ENCODE results near the gene CPNE1. TPM values are rescaled to one million over a fixed set of nuclear protein-coding genes. Genes with fewer than 3 reads are reported as not detected.
A peak's percentile ranks its signal among the peaks of the same experiment; 100 is the strongest.
"Not testable (repeated sequence)": the region's sequence is repeated elsewhere in the genome, so short reads cannot be mapped to it uniquely, and the experiment has no call there.

CPNE1 gene
- 100 to 1,000 TPM in 1 of 6 donors, 10 to 100 TPM in 5; 59.7 to 100 (median 70.6) TPM for total RNA-seq
- polyA plus RNA-seq: 100 to 1,000 TPM; 131 to 138 TPM

DNA sequence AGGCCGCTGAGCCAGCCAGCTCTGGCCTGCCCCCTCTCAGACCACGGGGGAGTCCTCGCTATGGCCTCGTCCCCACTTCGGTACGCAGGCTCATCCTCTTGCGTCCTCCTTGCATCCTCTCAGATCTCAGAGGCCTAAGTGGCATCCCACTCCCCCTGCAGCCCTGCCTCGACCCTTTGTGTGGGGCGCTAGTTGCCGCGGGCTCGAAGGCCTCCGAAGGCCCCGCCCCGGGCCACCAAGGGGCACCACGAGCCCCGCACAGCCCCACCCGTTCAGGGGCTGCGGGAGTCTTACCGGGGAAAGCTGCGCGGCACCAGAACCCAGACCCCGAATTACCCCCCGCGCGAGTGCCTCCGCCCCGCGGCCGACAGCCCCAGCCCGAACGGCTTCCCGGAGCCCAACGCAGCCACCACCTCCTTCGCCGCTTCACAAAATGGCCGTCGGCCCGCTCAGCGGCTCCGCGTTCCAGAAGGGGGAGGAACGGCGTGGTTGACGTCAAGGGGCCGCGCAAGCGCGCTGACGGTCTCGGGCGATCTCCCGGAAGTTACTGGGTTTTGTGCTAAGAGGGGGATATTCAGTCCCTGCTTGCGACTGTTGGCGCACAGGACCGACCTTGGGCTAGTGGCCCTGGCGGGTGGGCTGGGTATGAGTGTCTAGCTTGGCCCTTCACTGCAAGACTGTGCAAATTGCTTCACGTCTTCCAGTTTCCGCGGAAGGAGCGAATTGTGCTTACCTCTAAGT is at the start of gene CPNE1, which contains the start of gene RBM12:
Gene CPNE1, minus strand, starts transcription at position 435 of the 741 bp plus-strand sequence. CDS start 31,977 bp downstream, outside the sequence.
Gene RBM12, minus strand, starts transcription at position 435 of the 741 bp plus-strand sequence. CDS start 9,578 bp downstream, outside the sequence.
- DNase-seq (peak; percentile 91 to 98 (median 93)), FAIRE-seq (no peak), ATAC-seq (peak; percentile 93 to 97 (median 96))
- H3K4me1 ChIP-seq: peaks cover 18 to 28% (median 23%) of the 10 kb centered on the region in 3 donors
- peak within 1 kb of the TSS; percentile 89 to 98 (median 98) for H3K27ac ChIP-seq
- intact Hi-C loops (cut with DNase I): no loop called here
- no peaks in the 10 kb centered on the region for H3K27me3 ChIP-seq
- H3K36me3 ChIP-seq: peaks cover 0 to 8% (median 0%) of the 10 kb centered on the region in 3 donors
- WGBS, 2 donors: 0 to 1% methylated on average over 54 to 61 of the region's 61 CpGs
- H3K9me3 ChIP-seq: no peaks in the 10 kb centered on the region
- peak within 1 kb of the TSS; percentile 74 to 83 (median 80) for H3K4me3 ChIP-seq
- TF ChIP-seq, protein P1, sequence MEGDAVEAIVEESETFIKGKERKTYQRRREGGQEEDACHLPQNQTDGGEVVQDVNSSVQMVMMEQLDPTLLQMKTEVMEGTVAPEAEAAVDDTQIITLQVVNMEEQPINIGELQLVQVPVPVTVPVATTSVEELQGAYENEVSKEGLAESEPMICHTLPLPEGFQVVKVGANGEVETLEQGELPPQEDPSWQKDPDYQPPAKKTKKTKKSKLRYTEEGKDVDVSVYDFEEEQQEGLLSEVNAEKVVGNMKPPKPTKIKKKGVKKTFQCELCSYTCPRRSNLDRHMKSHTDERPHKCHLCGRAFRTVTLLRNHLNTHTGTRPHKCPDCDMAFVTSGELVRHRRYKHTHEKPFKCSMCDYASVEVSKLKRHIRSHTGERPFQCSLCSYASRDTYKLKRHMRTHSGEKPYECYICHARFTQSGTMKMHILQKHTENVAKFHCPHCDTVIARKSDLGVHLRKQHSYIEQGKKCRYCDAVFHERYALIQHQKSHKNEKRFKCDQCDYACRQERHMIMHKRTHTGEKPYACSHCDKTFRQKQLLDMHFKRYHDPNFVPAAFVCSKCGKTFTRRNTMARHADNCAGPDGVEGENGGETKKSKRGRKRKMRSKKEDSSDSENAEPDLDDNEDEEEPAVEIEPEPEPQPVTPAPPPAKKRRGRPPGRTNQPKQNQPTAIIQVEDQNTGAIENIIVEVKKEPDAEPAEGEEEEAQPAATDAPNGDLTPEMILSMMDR (IDR thresholded peaks at IDR 0.05): no peak

- TF ChIP-seq, protein P1 (IDR thresholded peaks at IDR 0.05): no peak
- H3K27ac ChIP-seq: no peak overlapping the region
- intact Hi-C loops (cut with DNase I): no loop called here
- peaks cover 10 to 93% (median 57%) of the 10 kb centered on the region in 3 donors for H3K36me3 ChIP-seq
- DNase-seq (no peak), FAIRE-seq (no peak), ATAC-seq (no peak)
- H3K4me1 ChIP-seq: peaks cover 0 to 7% (median 0%) of the 10 kb centered on the region in 3 donors
- no peak overlapping the region for H3K4me3 ChIP-seq
- H3K27me3 ChIP-seq: no peaks in the 10 kb centered on the region
- H3K9me3 ChIP-seq: no peaks in the 10 kb centered on the region
- 69 to 81% methylated on average over 4 of the region's 4 CpGs for WGBS, 2 donors
Measured at GRCh38 chr20:35714127-35714526, 49.4 kb upstream of the CPNE1 start.

- H3K27ac ChIP-seq; DNase-seq; H3K27me3 ChIP-seq; H3K9me3 ChIP-seq; FAIRE-seq; H3K4me3 ChIP-seq; ATAC-seq; H3K4me1 ChIP-seq; intact Hi-C loops (cut with DNase I): not testable (repeated sequence)
- peaks cover 10 to 92% (median 55%) of the 10 kb centered on the region in 3 donors for H3K36me3 ChIP-seq
- WGBS, 2 donors: 84 to 86% methylated on average over 9 of the region's 9 CpGs
Measured at GRCh38 chr20:35713120-35713519, 48.4 kb upstream of the CPNE1 start.

DNA sequence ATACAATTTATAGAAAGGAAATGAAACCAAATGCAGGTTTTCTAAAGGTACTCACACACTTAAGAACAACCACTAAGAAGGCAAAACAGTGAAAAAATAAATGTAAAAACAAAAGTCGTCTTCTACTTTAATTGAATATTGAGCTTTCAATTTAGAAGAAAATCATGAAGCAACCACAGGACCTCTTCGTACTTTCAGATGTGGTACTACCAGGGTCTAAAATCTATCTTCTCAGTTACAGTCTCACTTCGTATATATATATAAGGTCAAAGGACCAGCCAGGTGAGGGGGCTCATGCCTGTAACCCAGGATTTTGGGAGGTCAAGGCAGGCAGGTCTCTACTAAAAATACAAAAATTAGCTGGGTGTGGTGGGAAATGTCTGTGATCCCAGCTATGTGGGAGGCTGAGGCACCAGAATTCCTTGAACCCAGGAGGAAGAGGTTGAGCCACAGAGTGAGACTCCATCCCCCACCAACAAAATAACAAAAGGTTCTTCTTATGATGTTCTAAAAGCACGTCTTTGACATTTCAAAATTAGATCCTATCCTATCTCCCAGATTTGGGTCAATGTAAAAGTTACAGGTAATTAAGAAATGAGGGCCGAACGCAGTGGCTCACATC is 47.0 kb upstream of the CPNE1 start:
- ATAC-seq (no peak), FAIRE-seq (no peak), DNase-seq (no peak)
- H3K4me1 ChIP-seq: peaks cover 0 to 7% (median 0%) of the 10 kb centered on the region in 3 donors
- H3K27ac ChIP-seq: no peak overlapping the region
- intact Hi-C loops (cut with DNase I): no loop called here
- no peaks in the 10 kb centered on the region for H3K9me3 ChIP-seq
- peaks cover 4 to 87% (median 52%) of the 10 kb centered on the region in 3 donors for H3K36me3 ChIP-seq
- no peak overlapping the region for H3K4me3 ChIP-seq
- WGBS, 2 donors: 67 to 75% methylated on average over 6 of the region's 6 CpGs
- TF ChIP-seq, protein P1 (IDR thresholded peaks at IDR 0.05): no peak
- no peaks in the 10 kb centered on the region for H3K27me3 ChIP-seq

GRCh38 chr20:35710884-35711587 is 46.3 kb upstream of the CPNE1 start:
- H3K9me3 ChIP-seq: no peaks in the 10 kb centered on the region
- ATAC-seq (no peak), FAIRE-seq (no peak), DNase-seq (no peak)
- WGBS, 2 donors: 33 to 45% methylated on average over 6 of the region's 6 CpGs
- peaks cover 0 to 7% (median 0%) of the 10 kb centered on the region in 3 donors for H3K4me1 ChIP-seq
- intact Hi-C loops (cut with DNase I): no loop called here
- TF ChIP-seq, protein P1 (IDR thresholded peaks at IDR 0.05): no peak
- no peaks in the 10 kb centered on the region for H3K27me3 ChIP-seq
- no peak overlapping the region for H3K4me3 ChIP-seq
- H3K27ac ChIP-seq: no peak overlapping the region
- H3K36me3 ChIP-seq: peaks cover 0 to 87% (median 52%) of the 10 kb centered on the region in 3 donors

Data from pancreas (tissue), 10 donors.